Right hindlimb (tissue), 1 donor: Measurements from ENCODE around the gene ZNHIT3.
"Not testable (repeated sequence)": the region's sequence is repeated elsewhere in the genome, so short reads cannot be mapped to it uniquely, and the experiment has no call there.

ENCODE experiments used
- DNase-seq: peaks from one replicate; pipeline ENCODE4 v3.0.0-alpha.2; 2018

The ZNHIT3 gene

DNA sequence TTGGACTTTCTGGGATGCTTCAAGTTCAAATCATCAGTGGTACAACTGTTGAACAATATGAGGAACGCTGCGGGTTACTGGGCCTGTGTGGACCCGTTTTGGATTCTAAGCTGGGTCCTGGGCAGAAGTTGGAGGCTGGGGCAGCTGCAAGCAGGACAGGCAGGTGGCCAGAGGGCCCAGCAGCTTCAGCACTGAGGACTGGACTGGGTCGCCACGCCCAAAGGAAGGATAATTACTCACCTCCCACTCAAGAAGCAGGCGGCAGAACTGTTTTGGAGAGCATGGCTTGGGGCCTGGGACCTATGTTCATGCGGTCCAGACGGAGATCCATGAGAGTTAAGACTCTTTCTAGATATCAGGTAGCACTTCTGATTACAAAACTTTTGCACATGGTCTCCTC lies 1.5 kb upstream of the ZNHIT3 start:
- DNase-seq = no peak

DNA sequence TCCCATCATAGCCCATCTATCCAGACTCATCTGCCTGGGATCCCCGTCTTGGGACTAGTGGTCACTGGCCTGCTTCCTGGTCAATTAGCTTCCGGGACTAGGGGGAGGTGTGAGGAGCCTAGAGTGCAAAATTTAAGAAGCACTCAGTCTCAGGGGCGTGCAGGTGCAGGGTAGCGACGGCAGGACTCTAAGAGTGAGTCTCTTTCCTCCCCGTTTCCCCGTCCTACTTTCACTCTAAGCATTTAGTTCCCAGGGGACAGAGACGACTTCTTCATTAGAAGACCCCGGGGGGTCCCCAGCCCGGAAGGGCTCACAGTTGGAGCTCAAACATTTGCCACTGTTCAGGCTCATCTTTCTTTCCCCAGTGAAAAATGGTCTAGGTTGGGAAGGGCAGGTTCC lies 677 bp upstream of the ZNHIT3 start:
- DNase-seq = no peak

DNA sequence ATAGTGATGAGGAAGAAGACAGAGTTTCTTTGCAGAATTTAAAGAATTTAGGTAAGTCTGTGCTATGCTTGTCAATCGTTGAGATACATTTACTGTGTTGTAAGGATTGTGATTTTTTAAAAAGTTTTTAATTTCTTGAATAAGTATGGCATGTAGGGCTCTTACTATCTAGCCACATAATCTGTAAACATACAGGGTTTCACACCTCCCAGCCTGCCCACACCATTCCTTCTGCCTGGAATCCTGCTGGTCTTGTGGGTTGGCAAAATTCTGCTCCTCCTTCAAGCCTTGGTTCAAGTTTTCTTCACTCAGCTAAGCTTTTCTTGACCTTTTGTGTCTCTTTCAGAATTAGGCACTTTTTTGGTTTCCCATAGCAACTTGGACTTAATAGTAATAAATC lies 7.5 kb downstream of the ZNHIT3 start:
- no peak for DNase-seq

- DNase-seq = no peak
These were observed 8.2 kb downstream of the ZNHIT3 start for GRCh38 chr17:36494674-36495073.

DNA sequence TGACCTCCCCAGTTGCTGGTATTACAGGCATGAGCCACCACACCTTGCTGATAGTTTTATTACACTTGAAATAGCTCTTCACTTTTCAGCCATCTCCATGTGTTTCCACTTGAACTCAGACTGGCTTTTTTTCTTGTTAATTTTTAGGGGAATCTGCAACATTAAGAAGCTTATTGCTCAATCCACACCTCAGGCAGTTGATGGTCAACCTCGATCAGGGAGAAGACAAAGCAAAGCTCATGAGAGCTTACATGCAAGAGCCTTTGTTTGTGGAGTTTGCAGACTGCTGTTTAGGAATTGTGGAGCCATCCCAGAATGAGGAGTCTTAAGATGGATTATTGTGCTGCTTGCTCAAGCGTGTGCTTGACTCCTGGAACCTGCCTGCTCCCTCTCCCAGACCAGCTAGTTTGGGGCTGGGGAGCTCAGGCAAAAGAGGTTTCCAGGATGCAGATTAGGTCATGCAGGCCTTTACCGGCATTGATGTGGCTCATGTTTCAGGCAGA lies 8.6 kb downstream of the ZNHIT3 start:
- no peak for DNase-seq

GRCh38 chr17:36496018-36496789 lies 9.7 kb downstream of the ZNHIT3 start:
- no peak for DNase-seq

- no peak for DNase-seq
These were observed 11.7 kb downstream of the ZNHIT3 start for GRCh38 chr17:36498155-36498554.

DNA sequence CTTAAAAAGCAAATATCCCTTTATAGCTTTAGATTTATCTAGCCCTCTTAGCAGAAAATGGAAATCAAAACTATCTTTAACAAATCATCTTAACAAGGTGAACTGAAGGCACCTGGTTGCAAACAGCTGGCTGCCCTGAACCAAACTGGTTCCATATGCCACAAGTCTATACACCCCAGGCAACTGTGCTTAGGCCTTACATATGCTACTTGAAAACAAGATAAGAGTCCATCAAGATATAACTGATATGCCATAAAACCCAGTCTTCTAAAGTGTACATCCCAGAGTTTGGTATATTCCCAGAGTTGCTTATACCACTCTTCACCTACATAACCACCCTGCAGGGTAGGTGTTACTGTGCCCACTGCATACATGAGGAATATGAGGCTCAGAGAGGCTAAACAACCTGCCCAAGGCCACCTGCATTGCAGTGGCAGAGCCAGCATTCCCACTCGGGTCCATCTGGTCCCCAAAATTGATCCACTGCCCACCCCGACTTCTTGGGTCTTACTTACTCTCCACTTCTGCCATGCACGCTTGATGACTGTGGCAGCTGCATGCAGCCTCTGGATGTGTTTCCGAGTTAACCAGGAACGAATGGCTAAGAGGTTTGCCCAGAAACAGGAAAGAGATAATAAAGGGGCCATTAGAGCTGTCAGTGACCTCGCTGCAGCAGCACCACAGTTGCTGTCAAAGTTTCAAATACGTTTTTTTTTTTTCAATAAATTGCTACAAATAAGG lies 12.2 kb downstream of the ZNHIT3 start:
- DNase-seq = no peak

DNA sequence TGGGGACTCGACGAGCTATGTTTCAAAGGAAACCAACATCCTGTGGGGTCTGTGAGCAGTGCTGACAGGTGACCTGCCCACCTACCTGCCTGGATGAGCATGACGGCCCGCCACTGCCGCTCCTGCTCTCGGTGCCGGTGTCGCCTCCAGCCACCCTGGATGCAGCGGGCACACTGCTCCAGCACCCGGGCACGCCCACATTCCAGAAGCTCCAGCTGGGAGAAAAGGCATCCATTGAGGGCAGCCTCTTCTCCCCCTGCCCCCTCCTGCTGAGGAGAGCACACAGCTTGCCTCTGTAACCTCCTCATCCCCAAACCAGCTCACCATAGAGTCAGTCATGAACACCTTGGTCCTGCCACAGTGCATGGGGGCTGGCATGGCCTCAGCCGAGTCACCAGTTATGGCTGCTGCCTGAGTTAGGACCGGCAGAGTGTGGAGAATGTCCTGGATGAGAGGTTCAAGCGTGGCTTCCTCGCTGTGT lies 14.3 kb downstream of the ZNHIT3 start:
- DNase-seq = no peak

DNA sequence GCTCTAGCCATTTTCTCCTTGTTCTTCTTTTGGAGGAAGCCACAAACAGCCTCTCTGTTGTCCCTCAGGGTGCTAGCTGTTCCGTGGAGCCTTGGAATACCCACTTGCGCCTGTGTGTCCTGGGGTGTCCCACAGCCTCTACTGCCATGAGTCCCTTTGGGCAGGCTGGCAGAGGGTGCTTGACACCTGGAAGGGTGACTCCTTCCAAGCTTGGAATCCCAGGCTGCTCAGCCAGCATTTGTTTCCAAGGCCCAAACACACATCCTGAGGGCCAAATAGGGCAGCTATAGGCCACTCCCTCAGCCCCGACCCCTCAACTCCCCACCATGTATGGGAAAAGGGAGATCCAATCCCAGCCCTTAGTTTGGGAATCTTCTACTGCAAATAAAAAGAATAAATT lies 14.9 kb downstream of the ZNHIT3 start:
- DNase-seq = no peak

DNA sequence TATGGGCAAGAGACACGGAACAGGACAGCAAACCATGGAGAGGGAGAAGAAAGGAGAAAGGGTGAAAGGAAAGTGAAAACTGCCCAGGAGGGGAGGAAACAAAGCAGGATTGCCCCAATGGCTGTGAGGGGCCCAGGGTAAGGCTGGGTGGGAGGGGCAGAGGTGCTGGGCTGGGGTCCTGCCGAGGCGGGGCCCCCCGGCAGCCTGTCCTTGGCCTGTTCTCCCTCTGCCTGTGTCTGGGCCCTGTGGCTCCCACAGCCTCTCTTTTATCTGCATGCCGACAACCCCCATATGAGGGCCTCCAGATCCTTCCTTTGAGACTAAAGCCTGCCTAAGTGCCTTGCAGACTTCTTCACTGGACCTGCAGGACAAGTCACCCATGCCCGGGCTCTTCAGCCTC lies 15.5 kb downstream of the ZNHIT3 start:
- no peak for DNase-seq

- DNase-seq = no peak
These were observed 17.1 kb downstream of the ZNHIT3 start for GRCh38 chr17:36503456-36504155.

- DNase-seq = no peak
These were observed 17.7 kb downstream of the ZNHIT3 start for GRCh38 chr17:36504156-36504545.

DNA sequence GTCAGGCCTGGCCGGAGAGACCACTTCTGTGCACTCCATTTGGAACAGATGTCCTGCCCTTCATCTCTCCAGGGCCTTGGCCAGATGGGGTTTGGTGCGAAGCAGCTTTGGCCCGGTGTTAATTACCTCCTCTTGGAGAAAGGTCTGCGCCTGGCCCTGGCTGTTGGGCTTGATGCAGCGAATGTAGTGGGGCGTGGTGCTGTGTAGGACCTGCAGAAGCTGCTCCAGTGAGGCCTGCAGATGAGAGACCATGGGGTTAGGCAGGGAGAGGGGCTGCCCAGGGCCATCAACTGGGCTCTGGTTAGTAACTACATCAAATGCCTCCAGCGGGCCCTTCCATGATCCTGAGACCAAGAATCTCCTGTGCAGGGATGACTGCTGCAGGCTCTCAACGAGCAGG lies 18.7 kb downstream of the ZNHIT3 start:
- no peak for DNase-seq

DNA sequence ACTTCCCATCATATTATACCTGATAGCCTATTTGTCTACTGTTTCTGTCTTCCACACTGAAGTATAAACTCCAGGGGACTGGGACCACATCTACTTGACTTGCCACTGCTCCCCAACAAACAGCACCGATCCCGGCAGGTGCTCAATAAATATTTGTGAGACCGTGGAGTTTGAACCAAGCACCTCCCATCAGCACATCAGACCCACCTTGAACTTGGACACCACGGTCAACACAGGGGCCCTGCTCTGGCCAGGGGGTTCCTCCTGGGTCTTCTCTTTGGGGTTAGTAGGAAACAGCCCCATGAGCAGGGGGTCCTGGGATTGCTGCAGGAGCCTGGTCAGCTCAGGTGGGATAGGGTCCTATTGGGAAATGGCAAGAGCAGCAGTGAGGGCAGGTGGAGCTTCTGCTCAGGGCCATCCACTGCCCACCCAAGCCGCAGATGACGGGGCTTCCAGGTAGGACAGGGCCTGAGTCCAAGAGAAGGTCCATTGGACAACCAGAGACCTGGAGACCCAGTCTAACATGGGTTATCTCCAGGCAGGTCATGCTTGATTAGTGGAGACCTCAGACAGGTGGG lies 19.9 kb downstream of the ZNHIT3 start:
- DNase-seq = no peak

- no peak for DNase-seq
These were observed 20.4 kb downstream of the ZNHIT3 start for GRCh38 chr17:36506831-36507230.

- no peak for DNase-seq
These were observed 20.8 kb downstream of the ZNHIT3 start for GRCh38 chr17:36507266-36507665.

DNA sequence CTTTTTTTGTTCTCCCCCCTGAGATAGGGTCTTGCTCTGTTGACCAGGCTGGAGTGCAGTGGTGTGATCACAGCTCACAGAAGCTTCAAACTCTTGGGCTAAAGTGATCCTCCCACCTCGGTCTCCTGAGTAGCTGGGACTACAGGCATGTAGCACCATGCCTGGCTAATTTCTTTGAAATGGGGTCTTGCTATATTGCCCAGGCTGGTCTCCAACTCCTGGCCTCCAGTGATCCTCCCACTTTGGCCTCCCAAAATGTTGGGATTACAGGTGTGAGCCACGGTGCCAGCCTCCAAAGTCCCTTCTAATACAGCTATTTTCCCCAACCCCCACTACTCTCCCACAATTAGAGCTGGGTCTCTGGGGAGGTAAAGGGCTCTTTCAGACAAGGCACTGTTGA lies 22.0 kb downstream of the ZNHIT3 start:
- DNase-seq = not testable (repeated sequence)

- DNase-seq = no peak
These were observed 22.9 kb downstream of the ZNHIT3 start for GRCh38 chr17:36509272-36509985.

- no peak for DNase-seq
These were observed 24.2 kb downstream of the ZNHIT3 start for GRCh38 chr17:36510636-36511035.

- DNase-seq = no peak
These were observed 24.7 kb downstream of the ZNHIT3 start for GRCh38 chr17:36511216-36511615.

- DNase-seq = no peak
These were observed 26.2 kb downstream of the ZNHIT3 start for GRCh38 chr17:36512641-36513040.

DNA sequence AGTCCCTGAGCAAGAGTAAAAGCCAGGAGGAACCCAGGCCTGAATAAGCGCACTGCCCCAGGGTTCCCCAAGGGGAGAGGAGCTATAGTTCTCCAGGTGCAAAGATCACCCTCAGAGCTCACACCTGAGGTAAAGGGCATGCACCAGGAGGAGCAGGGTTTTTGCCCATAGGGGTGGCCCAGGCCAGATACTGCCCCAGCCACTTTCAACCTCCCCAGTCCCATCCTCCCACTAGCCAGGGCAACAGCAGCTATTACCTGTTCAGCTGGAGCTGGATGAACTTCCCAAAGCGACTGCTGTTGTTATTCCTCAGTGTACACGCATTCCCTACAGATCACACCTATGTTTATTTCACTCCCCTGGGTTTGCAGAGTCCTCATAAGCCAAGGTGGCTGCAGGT lies 28.4 kb downstream of the ZNHIT3 start:
- DNase-seq = no peak
